HG03045 (cell line): ENCODE results near the gene OR4S1.
A peak's percentile ranks its signal among the peaks of the same experiment; 100 is the strongest.
"Not testable (repeated sequence)": the region's sequence is repeated elsewhere in the genome, so short reads cannot be mapped to it uniquely, and the experiment has no call there.

ENCODE experiments used
- ATAC-seq: cut with Tn5 transposase; IDR thresholded peaks from one replicate; pipeline ENCODE4 v1.9.1; 2021; ENCODE audit warnings: mild to moderate bottlenecking, moderate library complexity; ENCODE audit not compliant: unreplicated experiment

The OR4S1 gene, protein sequence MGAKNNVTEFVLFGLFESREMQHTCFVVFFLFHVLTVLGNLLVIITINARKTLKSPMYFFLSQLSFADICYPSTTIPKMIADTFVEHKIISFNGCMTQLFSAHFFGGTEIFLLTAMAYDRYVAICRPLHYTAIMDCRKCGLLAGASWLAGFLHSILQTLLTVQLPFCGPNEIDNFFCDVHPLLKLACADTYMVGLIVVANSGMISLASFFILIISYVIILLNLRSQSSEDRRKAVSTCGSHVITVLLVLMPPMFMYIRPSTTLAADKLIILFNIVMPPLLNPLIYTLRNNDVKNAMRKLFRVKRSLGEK

DNA sequence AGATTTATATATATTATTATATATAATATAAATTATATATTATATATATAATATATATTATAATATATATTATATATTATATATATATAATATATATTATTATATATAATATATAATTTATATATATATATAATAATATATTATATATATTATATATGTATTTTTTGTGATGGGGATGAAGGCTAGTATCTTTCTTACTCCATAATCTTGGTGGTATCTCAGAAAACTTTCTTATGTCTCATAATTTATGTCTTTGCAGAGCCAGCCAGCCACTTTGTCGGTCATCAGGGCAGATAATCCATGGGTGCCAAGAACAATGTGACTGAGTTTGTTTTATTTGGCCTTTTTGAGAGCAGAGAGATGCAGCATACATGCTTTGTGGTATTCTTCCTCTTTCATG, at the start of gene OR4S1:
Gene OR4S1, plus strand, starts transcription at position 301 of the 400 bp plus-strand sequence. Its CDS starts 0 bp downstream, at position 301.
- no peak for ATAC-seq

GRCh38 chr11:48261600-48261999, 44.4 kb upstream of the OR4S1 start:
- no peak for ATAC-seq

- no peak for ATAC-seq
Measured at GRCh38 chr11:48263423-48263911, 42.6 kb upstream of the OR4S1 start, which contains the start of gene OR4X1. OR4X1 (plus strand) TSS chr11:48263861; CDS start chr11:48263861, 0 bp downstream.

DNA sequence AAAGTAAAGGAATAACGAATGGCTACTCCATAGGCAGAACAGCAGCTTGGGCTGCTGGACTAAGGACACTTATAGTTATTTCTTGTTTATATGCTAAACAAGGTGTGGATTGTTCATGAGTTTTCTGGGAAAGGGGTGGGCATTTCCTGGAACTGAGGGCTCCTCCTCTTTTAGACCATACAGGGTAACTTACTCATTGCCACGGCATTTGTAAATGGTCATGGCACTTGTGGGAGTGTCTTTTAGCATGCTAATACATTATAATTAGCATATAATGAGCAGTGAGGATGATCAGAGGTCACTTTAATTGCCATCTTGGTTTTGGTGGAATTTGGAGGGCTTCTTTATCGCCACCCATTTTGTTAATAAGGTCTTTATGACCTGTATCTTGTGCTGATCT, 35.4 kb upstream of the OR4S1 start:
- no peak for ATAC-seq

DNA sequence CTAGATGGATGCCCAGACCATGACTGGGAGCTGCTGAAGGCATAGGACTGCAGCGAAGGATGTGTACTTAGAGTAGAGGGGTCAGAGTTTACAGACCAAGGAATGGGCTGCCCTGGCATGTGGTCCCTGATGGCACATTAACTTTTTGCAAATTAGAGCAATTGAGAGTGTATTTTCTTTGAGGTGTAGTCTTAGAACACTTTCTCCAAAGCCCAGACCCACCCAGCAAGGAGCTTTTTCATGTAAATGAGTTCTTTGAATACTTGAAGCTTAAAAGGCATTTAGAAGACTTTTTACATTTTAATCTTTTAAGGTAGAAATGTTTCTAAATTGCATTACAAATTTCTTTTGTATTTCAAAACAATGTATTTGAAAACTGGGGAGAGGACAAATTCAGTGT, 33.4 kb upstream of the OR4S1 start:
- no peak for ATAC-seq

DNA sequence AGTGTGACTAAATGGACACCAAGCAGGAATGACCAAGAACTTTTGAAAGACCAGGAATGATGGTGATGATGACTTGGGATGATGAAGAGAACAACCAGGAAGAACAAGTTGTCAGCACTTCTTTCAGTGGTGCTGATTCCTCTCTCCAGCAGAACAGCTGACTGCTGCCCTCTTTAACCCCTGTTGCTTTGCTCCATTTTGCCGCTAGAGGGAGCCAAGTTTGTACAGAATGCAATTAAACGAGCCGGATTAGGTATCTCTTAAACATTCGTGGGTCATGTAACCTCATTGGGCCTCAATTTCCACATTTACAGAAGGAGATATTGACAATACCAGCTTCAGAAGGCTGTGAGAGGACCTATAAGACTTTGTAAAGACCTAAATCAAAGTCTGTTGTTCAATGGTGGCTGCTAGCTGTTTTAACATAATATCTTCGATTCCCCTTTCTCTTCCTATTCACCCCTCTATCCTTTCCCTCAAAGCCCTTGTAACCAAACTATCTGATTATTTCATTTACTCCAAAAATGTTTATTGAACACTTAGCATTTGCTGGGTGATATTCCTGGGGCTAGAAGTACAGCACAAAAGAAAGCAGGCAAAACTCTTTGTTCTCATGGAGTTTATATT, 1.9 kb downstream of the OR4S1 start:
- ATAC-seq = peak; percentile 66

DNA sequence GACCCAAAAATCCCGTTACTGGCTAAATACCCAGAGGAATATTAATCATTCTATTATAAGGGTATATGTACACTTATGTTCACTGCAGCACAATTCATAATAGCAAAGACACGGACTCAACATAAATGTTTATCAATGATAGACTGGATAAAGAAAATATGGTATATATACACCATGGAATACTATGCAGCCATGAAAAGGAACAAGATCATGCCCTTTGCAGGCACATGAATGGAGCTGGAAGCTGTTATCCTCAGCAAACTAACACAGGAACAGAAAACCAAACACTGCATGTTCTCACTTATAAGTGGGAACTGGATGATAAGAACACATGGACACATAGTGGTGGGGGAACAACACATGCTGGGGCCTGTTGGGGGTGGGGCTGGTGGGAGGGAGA, 7.6 kb downstream of the OR4S1 start:
- ATAC-seq = not testable (repeated sequence)

DNA sequence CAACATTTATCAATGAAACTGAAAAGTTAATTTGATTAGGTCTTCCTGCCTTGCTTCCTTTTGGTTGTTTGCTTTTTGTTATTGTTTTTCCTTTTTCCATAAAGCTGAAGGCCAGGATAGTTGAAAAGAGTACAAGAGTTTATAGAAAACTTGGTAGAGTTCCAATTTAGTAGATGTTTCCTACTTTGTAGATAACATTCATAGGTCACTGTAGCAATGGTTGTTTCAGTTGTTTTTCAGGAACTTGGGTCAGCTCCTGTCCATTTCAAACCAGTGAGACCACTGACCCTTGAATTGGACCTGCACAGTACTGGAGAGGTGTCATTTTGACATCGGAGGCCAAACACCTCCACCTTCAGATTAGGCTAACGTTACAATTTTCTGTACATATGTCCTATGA, 13.8 kb downstream of the OR4S1 start:
- ATAC-seq = not testable (repeated sequence)

GRCh38 chr11:48324620-48325019, 18.6 kb downstream of the OR4S1 start, which contains the start of gene OR4C3:
OR4C3 (plus strand) TSS chr11:48324920; CDS start chr11:48325022, 102 bp downstream.
- not testable (repeated sequence) for ATAC-seq

- no peak for ATAC-seq
Measured at GRCh38 chr11:48341466-48341865, 35.4 kb downstream of the OR4S1 start.

DNA sequence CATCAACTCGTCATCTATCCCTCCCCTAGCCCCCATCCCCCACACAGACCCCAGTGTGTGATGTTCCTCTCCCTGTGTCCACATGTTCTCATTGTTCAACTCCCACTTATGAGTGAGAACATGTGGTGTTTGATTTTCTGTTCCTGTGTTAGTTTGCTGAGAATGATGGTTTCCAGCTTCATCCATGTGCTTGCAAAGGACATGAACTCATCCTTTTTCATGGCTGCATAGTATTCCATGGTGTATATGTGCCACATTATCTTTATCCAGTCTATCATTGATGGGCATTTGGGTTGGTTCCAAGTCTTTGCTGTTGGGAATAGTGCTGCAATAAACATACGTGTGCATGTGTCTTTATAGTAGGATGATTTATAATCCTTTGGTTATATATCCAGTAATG, 36.5 kb downstream of the OR4S1 start:
- ATAC-seq = not testable (repeated sequence)

DNA sequence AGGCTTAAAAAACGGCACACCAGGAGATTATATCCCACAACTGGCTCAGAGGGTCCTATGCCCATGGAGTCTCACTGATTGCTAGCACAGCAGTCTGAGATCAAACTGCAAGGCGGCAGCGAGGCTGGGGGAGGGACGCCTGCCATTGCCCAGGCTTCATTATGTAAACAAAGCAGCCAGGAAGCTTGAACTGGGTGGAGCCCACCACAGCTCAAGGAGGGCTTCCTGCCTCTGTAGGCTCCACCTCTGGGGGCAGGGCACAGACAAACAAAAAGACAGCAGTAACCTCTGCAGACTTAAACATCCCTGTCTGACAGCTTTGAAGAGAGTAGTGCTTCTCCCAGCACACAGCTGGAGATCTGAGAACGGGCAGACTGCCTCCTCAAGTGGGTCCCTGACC, 40.3 kb downstream of the OR4S1 start:
- not testable (repeated sequence) for ATAC-seq

GRCh38 chr11:48354013-48354412, 48.0 kb downstream of the OR4S1 start:
- ATAC-seq = no peak

GRCh38 chr11:48354677-48355076, 48.7 kb downstream of the OR4S1 start:
- ATAC-seq = no peak
